ENCODE data around the gene MTRF1.

DNA sequence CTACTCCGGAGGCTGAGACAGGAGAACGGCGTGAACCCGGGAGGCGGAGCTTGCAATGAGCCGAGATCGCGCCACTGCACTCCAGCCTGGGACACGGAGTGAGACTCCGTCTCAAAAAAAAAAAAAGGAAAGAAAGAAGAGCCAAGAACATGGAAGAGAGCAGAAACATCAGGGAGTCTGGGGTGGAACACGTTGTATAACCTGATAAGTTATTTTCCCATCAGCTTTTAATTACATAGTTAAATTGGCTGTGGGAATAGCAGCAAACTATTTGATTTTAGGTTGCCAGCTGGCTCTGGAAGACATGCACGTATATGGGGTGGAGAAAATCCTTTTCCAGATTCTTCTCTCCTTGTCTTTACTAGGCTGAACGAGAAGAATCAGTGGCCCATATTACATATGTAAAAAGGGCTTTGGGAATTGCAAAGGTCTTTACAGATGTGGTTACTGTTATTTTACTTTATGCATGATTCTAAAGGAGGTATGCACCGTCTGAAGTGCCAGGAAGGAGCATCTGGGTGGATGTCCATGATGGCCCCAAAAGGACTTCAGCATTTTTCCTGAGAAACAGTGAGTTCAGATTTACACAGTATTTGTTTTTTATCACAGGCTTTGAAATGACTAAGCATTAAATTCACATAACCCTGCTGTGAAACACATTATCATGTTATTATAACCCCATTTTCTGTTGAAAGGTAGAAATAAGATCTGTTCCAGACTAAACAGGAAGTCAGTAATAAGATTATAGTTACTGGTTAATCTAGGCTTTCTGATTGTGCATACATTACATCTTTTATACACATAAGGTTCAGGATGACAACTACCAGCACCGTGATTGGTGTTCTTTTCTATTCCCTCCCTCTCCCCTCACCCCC is 43.1 kb upstream of the MTRF1 start:
- TF ChIP-seq CTCF (IDR thresholded peaks at IDR 0.05) (no peak), POLR2A (IDR thresholded peaks at IDR 0.05) (no peak)
